Right ventricle myocardium superior (tissue), 1 donor: Measurements from ENCODE around the gene BBS7. TPM values are rescaled to one million over a fixed set of nuclear protein-coding genes. Genes with fewer than 3 reads are reported as not detected.
A peak's percentile ranks its signal among the peaks of the same experiment; 100 is the strongest.

Experiments used
- ATAC-seq: fragments of 200-7000 bp; cut with Tn5 transposase; one replicate; pipeline ENCODE4 v1.9.1; 2020; ENCODE audit warnings: mild to moderate bottlenecking; ENCODE audit not compliant: poor library complexity
- DNase-seq: peaks from one replicate; pipeline ENCODE4 v3.0.0-alpha.2; 2020
- intact Hi-C: fragments of 100-400 bp; cut with DNase I; formaldehyde crosslinking; loops from one replicate; pipeline ENCODE4 v1.11.2; 2022
- total RNA-seq: library from RNA; stranded (reverse); fragmentation: NEBNext Ultra II Directional; extraction: Animal tissue kit (Norgen Biotek cat#: 25700); gene quantifications from one replicate; pipeline ENCODE4 v1.2.1, GENCODE V29; 2021
- donor health status: DM: no; HTN: yes; CAD: no; lungs with severe emphysema.

BBS7 gene
- total RNA-seq, 1 donor from 2014 or later = 5.6 TPM

GRCh38 chr4:121799867-121800501, 70.3 kb downstream of the BBS7 start:
- ATAC-seq = no peak
- intact Hi-C loops = no loop called here

GRCh38 chr4:121799208-121799823, 71.0 kb downstream of the BBS7 start:
- no peak for ATAC-seq
- intact Hi-C loops = no loop called here
- DNase-seq = no peak

More at GRCh38 chr4:121799867-121800501, 70.3 kb downstream of the BBS7 start:
- no peak for DNase-seq

GRCh38 chr4:121796283-121796682, 74.0 kb downstream of the BBS7 start:
- DNase-seq = no peak
- no peak for ATAC-seq
- intact Hi-C loops = no loop called here

GRCh38 chr4:121794505-121795188, 75.6 kb downstream of the BBS7 start:
- DNase-seq (no peak), ATAC-seq (no peak)
- intact Hi-C loops = no loop called here

GRCh38 chr4:121792966-121793365, 77.3 kb downstream of the BBS7 start:
- intact Hi-C loops = no loop called here
- ATAC-seq = no peak
- no peak for DNase-seq

GRCh38 chr4:121791481-121791880, 78.8 kb downstream of the BBS7 start:
- ATAC-seq = no peak
- no peak for DNase-seq
- intact Hi-C loops = no loop called here

- ATAC-seq = no peak
- intact Hi-C loops = no loop called here
- DNase-seq = no peak
Measured at GRCh38 chr4:121790976-121791375, 79.3 kb downstream of the BBS7 start.

GRCh38 chr4:121789960-121790829, 80.1 kb downstream of the BBS7 start:
- DNase-seq (no peak), ATAC-seq (no peak)
- intact Hi-C loops = no loop called here

GRCh38 chr4:121789455-121789854, 80.8 kb downstream of the BBS7 start:
- DNase-seq (no peak), ATAC-seq (no peak)
- intact Hi-C loops = no loop called here

GRCh38 chr4:121788896-121789295, 81.4 kb downstream of the BBS7 start:
- intact Hi-C loops = no loop called here
- ATAC-seq (no peak), DNase-seq (no peak)

GRCh38 chr4:121786221-121786620, 84.1 kb downstream of the BBS7 start:
- intact Hi-C loops = no loop called here
- no peak for ATAC-seq

GRCh38 chr4:121785479-121785878, 84.8 kb downstream of the BBS7 start:
- no peak for DNase-seq
- intact Hi-C loops = no loop called here
- peak; percentile 75 for ATAC-seq

More at GRCh38 chr4:121786221-121786620, 84.1 kb downstream of the BBS7 start:
- no peak for DNase-seq

- DNase-seq (no peak), ATAC-seq (peak; percentile 82)
- intact Hi-C loops = no loop called here
Measured at GRCh38 chr4:121784975-121785374, 85.3 kb downstream of the BBS7 start.

GRCh38 chr4:121784401-121784800, 85.9 kb downstream of the BBS7 start:
- intact Hi-C loops = no loop called here
- ATAC-seq (no peak), DNase-seq (no peak)

- intact Hi-C loops = no loop called here
- ATAC-seq (no peak), DNase-seq (no peak)
Measured at GRCh38 chr4:121783210-121783609, 87.1 kb downstream of the BBS7 start.

GRCh38 chr4:121778991-121779628, 91.2 kb downstream of the BBS7 start:
- ATAC-seq (peak; percentile 78), DNase-seq (no peak)
- intact Hi-C loops = no loop called here

GRCh38 chr4:121777625-121778024, 92.6 kb downstream of the BBS7 start:
- no peak for ATAC-seq
- intact Hi-C loops = no loop called here
- DNase-seq = no peak

- ATAC-seq = no peak
Measured at GRCh38 chr4:121776610-121777401, 93.5 kb downstream of the BBS7 start.

More at GRCh38 chr4:121776610-121777401, 93.5 kb downstream of the BBS7 start:
- intact Hi-C loops = no loop called here
- DNase-seq = no peak
